Endodermal cell (in vitro differentiated cells): ENCODE data around the gene PLEKHG2. TPM values are rescaled to one million over a fixed set of nuclear protein-coding genes. Genes with fewer than 3 reads are reported as not detected.

Source experiments
- DNase-seq: peaks from one replicate; pipeline ENCODE4 v3.0.0-alpha.2; 2017
- H3K27ac ChIP-seq: 2 replicates; pipeline ENCODE4 v1.5.1; 2013; ENCODE audit warnings: mild to moderate bottlenecking, low read depth, low read length, moderate library complexity
- H3K27me3 ChIP-seq: 2 replicates; pipeline ENCODE4 v1.6.1; 2013; ENCODE audit warnings: mild to moderate bottlenecking, low read length, moderate library complexity; ENCODE audit not compliant: insufficient read depth, control insufficient read depth, poor library complexity, severe bottlenecking
- H3K36me3 ChIP-seq: 2 replicates; pipeline ENCODE4 v1.7.0; 2013; ENCODE audit warnings: mild to moderate bottlenecking, low read length, moderate library complexity; ENCODE audit not compliant: control insufficient read depth, insufficient read depth
- H3K4me1 ChIP-seq: one replicate; pipeline ENCODE4 v1.7.0; 2013; ENCODE audit warnings: low read length; ENCODE audit not compliant: control insufficient read depth, insufficient read depth
- H3K4me3 ChIP-seq: 2 replicates; pipeline ENCODE4 v1.5.1; 2013; ENCODE audit warnings: mild to moderate bottlenecking, low read length, moderate library complexity
- H3K9ac ChIP-seq: 2 replicates; pipeline ENCODE4 v1.6.1; 2013; ENCODE audit warnings: mild to moderate bottlenecking, low read length, moderate library complexity; ENCODE audit not compliant: poor library complexity, severe bottlenecking; ENCODE audit errors: extremely low read depth
- H3K9me3 ChIP-seq: 2 replicates; pipeline ENCODE4 v1.6.1; 2013; ENCODE audit warnings: mild to moderate bottlenecking, low read length, moderate library complexity; ENCODE audit not compliant: control insufficient read depth
- H3K27ac Mint-ChIP-seq: 2 replicates; pipeline ENCODE4 v1.8.0; 2020; ENCODE audit warnings: mixed read lengths
- H3K27me3 Mint-ChIP-seq: 2 replicates; pipeline ENCODE4 v1.8.0; 2021; ENCODE audit warnings: mild to moderate bottlenecking, mixed read lengths; ENCODE audit not compliant: insufficient read depth
- H3K36me3 Mint-ChIP-seq: 2 replicates; pipeline ENCODE4 v1.8.0; 2020; ENCODE audit warnings: low read depth, mixed read lengths
- H3K4me1 Mint-ChIP-seq: 2 replicates; pipeline ENCODE4 v1.8.0; 2020; ENCODE audit warnings: mixed read lengths
- H3K4me3 Mint-ChIP-seq: 2 replicates; pipeline ENCODE4 v1.8.0; 2020; ENCODE audit warnings: mild to moderate bottlenecking, moderate library complexity, mixed read lengths
- H3K9me3 Mint-ChIP-seq: 2 replicates; pipeline ENCODE4 v1.8.0; 2020; ENCODE audit warnings: mild to moderate bottlenecking, mixed read lengths
- CTCF ChIP-seq: fragments of 200-600 bp; sonication (generic); conservative IDR thresholded peaks from 2 replicates; pipeline ENCODE4 v1.5.0; 2021; ENCODE audit warnings: antibody characterized with exemption, mild to moderate bottlenecking
- WGBS, 2 experiments: methylation state at CpG; one replicate each; pipeline versions ENCODE4 v1.1.5 to v1.1.7; 2013; ENCODE audit warnings: missing lambda C conversion rate in 2 of 2, mixed read lengths in 1 of 2; ENCODE audit not compliant: insufficient coverage in 1 of 2, insufficient read length in 1 of 2; 5-methylcytosine and 5-hydroxymethylcytosine counted together
- total RNA-seq, 2 donors: library from RNA; stranded (reverse); fragmentation: NEBNext Ultra II Directional in 1 of 2; extraction: Animal tissue kit (Norgen Biotek cat#: 25700) in 1 of 2; gene quantifications; 2 replicates in 1 of 2; 3 replicates in 1 of 2; pipeline ENCODE4 v1.2.1, GENCODE V29; 2021

The PLEKHG2 gene
- total RNA-seq, 2 donors from 2014 or later, result 127 to 160 TPM

GRCh38 chr19:39408392-39409207 lies 3.9 kb upstream of the PLEKHG2 start:
- 85 to 92% methylated on average over 7 to 17 of the region's 20 CpGs for WGBS, 2 experiments
- Mint-ChIP-seq H3K36me3 (peaks cover 10% of the 10 kb centered on the region), H3K4me1 (peaks cover 34% of the 10 kb centered on the region), H3K27ac (peak overlapping the region; percentile 95), H3K9me3 (no peaks in the 10 kb centered on the region), H3K27me3 (no peaks in the 10 kb centered on the region), H3K4me3 (peak overlapping the region; percentile 91)
- no peaks in the 10 kb centered on the region for H3K27me3 ChIP-seq
- H3K36me3 ChIP-seq, result peaks cover 4% of the 10 kb centered on the region
- H3K9ac ChIP-seq, result peak overlapping the region; percentile 90
- DNase-seq, result peak; percentile 64
- H3K27ac ChIP-seq, result no peak overlapping the region
- H3K4me3 ChIP-seq, result peak overlapping the region; percentile 95
- peaks cover 9% of the 10 kb centered on the region for H3K4me1 ChIP-seq
- H3K9me3 ChIP-seq, result no peaks in the 10 kb centered on the region
- TF ChIP-seq CTCF, result no peak

- 0 to 1% methylated on average over 14 to 49 of the region's 52 CpGs for WGBS, 2 experiments
- H3K4me1 Mint-ChIP-seq, result peaks cover 36% of the 10 kb centered on the region
Measured at GRCh38 chr19:39409208-39410016, 3.1 kb upstream of the PLEKHG2 start.

More at GRCh38 chr19:39409208-39410016, 3.1 kb upstream of the PLEKHG2 start:
- TF ChIP-seq CTCF, result peak; percentile 46
- Histone ChIP-seq H3K36me3 (peaks cover 6% of the 10 kb centered on the region), H3K9me3 (no peaks in the 10 kb centered on the region), H3K4me3 (peak overlapping the region; percentile 95), H3K4me1 (peaks cover 3% of the 10 kb centered on the region), H3K27me3 (no peaks in the 10 kb centered on the region), H3K9ac (peak overlapping the region; percentile 90), H3K27ac (peak overlapping the region; percentile 39)
- Mint-ChIP-seq H3K4me3 (peak overlapping the region; percentile 91), H3K36me3 (peaks cover 16% of the 10 kb centered on the region), H3K9me3 (no peaks in the 10 kb centered on the region), H3K27ac (peak overlapping the region; percentile 88), H3K27me3 (no peaks in the 10 kb centered on the region)
- peak; percentile 97 for DNase-seq
